PFSK-1 (cell line): ENCODE results near the gene RNF220.

Source experiments
- FOXP2 ChIP-seq: optimal IDR thresholded peaks from 2 replicates; pipeline ENCODE3; 2011; ENCODE audit warnings: borderline replicate concordance, control low read depth, inconsistent platforms; ENCODE audit not compliant: insufficient read depth; ENCODE audit errors: extremely low read length, extremely low read depth
- POLR2AphosphoS5 ChIP-seq: IDR thresholded peaks from 2 replicates; pipeline ENCODE4 v1.6.1; 2012; ENCODE audit warnings: low read depth, mild to moderate bottlenecking, control low read depth, low read length, moderate library complexity
- REST ChIP-seq, 2 experiments: IDR thresholded peaks; 2 replicates each; pipeline versions ENCODE4 v1.6.1 to v1.8.0; 2011 to 2012; ENCODE audit warnings: low read depth in 2 of 2, low read length in 2 of 2, control low read depth in 1 of 2, inconsistent platforms in 1 of 2, mild to moderate bottlenecking in 1 of 2, moderate library complexity in 1 of 2; ENCODE audit not compliant: insufficient read depth in 1 of 2
- SIN3A ChIP-seq: IDR thresholded peaks from 2 replicates; pipeline ENCODE4 v1.6.1; 2012; ENCODE audit warnings: mild to moderate bottlenecking, low read length, moderate library complexity, borderline replicate concordance; ENCODE audit not compliant: insufficient read depth
- TAF1 ChIP-seq: IDR thresholded peaks from 2 replicates; pipeline ENCODE4 v1.6.1; 2012; ENCODE audit warnings: low read length, control low read depth, borderline replicate concordance; ENCODE audit not compliant: insufficient read depth

DNA sequence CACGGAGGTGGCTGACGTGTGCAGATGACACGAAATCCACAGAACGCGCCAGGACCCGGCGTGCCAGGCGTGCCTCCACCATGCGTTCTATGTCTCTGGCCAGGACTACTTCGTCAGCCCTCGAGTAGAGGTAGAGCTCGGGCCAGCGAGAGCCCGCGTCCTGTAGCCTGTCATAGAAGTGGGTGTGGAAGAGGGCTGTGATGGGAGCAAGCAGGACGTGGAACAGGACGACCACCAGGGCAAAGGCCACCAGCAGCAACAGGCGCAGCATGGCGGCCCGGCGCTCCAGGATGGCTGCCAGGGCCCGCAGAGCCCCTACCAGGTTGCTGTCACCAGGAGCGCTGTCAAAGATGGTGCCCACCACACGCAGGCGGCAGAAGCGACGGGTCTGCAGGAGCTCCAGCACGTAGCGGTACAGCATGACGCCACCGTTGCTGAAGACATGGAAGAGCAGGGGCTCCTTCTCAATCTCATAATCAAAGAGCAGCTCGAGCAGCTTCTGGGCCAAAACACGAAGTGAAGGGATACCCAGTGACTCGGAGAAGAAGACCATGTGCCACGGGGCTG lies 249.6 kb downstream of the RNF220 start:
- TF ChIP-seq TAF1 (no peak), REST (IDR thresholded peaks at IDR 0.05; ENCODE audit: insufficient read depth in 1 of 2, low read depth in 2 of 2, low read length in 2 of 2) (no peak), POLR2AphosphoS5 (no peak), SIN3A (no peak), FOXP2 (no peak)
